B cell (primary cell): ENCODE results near the gene HIBADH. TPM values are rescaled to one million over a fixed set of nuclear protein-coding genes. Genes with fewer than 3 reads are reported as not detected.

Source experiments
- ATAC-seq: fragments of 200-7000 bp; cut with Tn5 transposase; one replicate; pipeline ENCODE4 v1.10.0; 2021; ENCODE audit warnings: low read depth, mild to moderate bottlenecking, moderate number of reproducible peaks, moderate library complexity
- CTCF ChIA-PET: fragments of 350-600 bp; sonication (Branson Sonifier 250); formaldehyde crosslinking; loops from one replicate; lab custom pipeline; 2021; ENCODE audit warnings: antibody characterized with exemption, inconsistent platforms; lab: Charles Lee
- POLR2A ChIA-PET: fragments of 350-600 bp; sonication (Branson Sonifier 250); formaldehyde crosslinking; loops from one replicate; lab custom pipeline; 2021; ENCODE audit warnings: antibody characterized with exemption; lab: Charles Lee
- DNase-seq: peaks from one replicate; pipeline ENCODE4 v3.0.0; 2013
- H2AFZ ChIP-seq: 2 replicates; pipeline ENCODE4 v1.6.1; 2012; ENCODE audit warnings: mild to moderate bottlenecking, low read depth, low read length; ENCODE audit not compliant: insufficient read depth, poor library complexity, severe bottlenecking
- H3K27ac ChIP-seq, 2 donors: 1 replicate in 1 of 2; 2 replicates in 1 of 2; pipeline ENCODE4 v1.5.1; 2012 to 2013; ENCODE audit warnings: low read length in 2 of 2, mild to moderate bottlenecking in 2 of 2, moderate library complexity in 1 of 2
- H3K27me3 ChIP-seq, 4 experiments: fragments of 200-600 bp in 1 of 4; sonication (generic) in 1 of 4; replicated peaks in 1 of 4; 1 replicate in 2 of 4; 2 replicates in 2 of 4; pipeline versions ENCODE4 v1.6.1 to v1.7.0; 2013 to 2016; ENCODE audit warnings: low read length in 3 of 4, mild to moderate bottlenecking in 2 of 4, mixed read lengths in 1 of 4, moderate library complexity in 1 of 4; ENCODE audit not compliant: insufficient read depth in 4 of 4, control insufficient read depth in 3 of 4; ENCODE audit errors: control extremely low read depth in 1 of 4
- H3K36me3 ChIP-seq, 2 experiments: replicated peaks in 1 of 2; 1 replicate in 1 of 2; 2 replicates in 1 of 2; pipeline versions ENCODE4 v1.6.1 to v1.7.1; 2013; ENCODE audit warnings: low read length in 1 of 2; ENCODE audit not compliant: insufficient read depth in 2 of 2, control insufficient read depth in 1 of 2; ENCODE audit errors: control extremely low read depth in 1 of 2, extremely low read depth in 1 of 2
- H3K4me1 ChIP-seq, 2 donors: fragments of 200-600 bp in 1 of 2; sonication (generic) in 1 of 2; 1 replicate in 1 of 2; 2 replicates in 1 of 2; pipeline versions ENCODE4 v1.5.1 to v1.6.1; 2013 to 2017; ENCODE audit warnings: low read length in 2 of 2; ENCODE audit not compliant: control insufficient read depth in 2 of 2, insufficient read depth in 2 of 2
- H3K4me2 ChIP-seq: replicated peaks from 2 replicates; pipeline ENCODE3; 2012; ENCODE audit warnings: mild to moderate bottlenecking, low read depth, low read length; ENCODE audit not compliant: poor library complexity, severe bottlenecking
- H3K4me3 ChIP-seq, 5 experiments: fragments of 200-600 bp in 1 of 5; sonication (generic) in 1 of 5; 1 replicate in 3 of 5; 2 replicates in 2 of 5; pipeline versions ENCODE4 v1.5.1 to v1.7.0; 2011 to 2016; ENCODE audit warnings: low read length in 4 of 5, mild to moderate bottlenecking in 4 of 5, low read depth in 2 of 5, control low read depth in 1 of 5, moderate library complexity in 1 of 5; ENCODE audit not compliant: insufficient read depth in 1 of 5; ENCODE audit errors: control extremely low read depth in 1 of 5, extremely low read depth in 1 of 5
- H3K79me2 ChIP-seq: fragments of 200-600 bp; sonication (generic); one replicate; pipeline ENCODE4 v1.6.0; 2016; ENCODE audit warnings: low read length; ENCODE audit not compliant: control insufficient read depth, insufficient read depth
- H3K9ac ChIP-seq: fragments of 200-600 bp; sonication (generic); 2 replicates; pipeline ENCODE4 v1.6.1; 2017; ENCODE audit warnings: mild to moderate bottlenecking, low read length, moderate library complexity
- H3K9me3 ChIP-seq, 3 donors: one replicate each; pipeline versions ENCODE4 v1.6.1 to v1.7.1; 2013; ENCODE audit warnings: low read length in 2 of 3; ENCODE audit not compliant: control insufficient read depth in 2 of 3, insufficient read depth in 1 of 3; ENCODE audit errors: control extremely low read depth in 1 of 3
- H4K20me1 ChIP-seq: 2 replicates; pipeline ENCODE4 v1.6.0; 2012; ENCODE audit warnings: mild to moderate bottlenecking, low read length; ENCODE audit not compliant: insufficient read depth, control insufficient read depth, poor library complexity, severe bottlenecking
- H3K27ac Mint-ChIP-seq: one replicate; pipeline ENCODE4 v1.8.0; 2021; ENCODE audit warnings: mixed read lengths
- H3K27me3 Mint-ChIP-seq: one replicate; pipeline ENCODE4 v1.8.0; 2021; ENCODE audit warnings: mixed read lengths
- H3K4me1 Mint-ChIP-seq: one replicate; pipeline ENCODE4 v1.8.0; 2021; ENCODE audit warnings: mixed read lengths
- H3K4me3 Mint-ChIP-seq: one replicate; pipeline ENCODE4 v1.8.0; 2021; ENCODE audit warnings: mixed read lengths
- H3K9me3 Mint-ChIP-seq: one replicate; pipeline ENCODE4 v1.8.0; 2022; ENCODE audit warnings: mixed read lengths; ENCODE audit not compliant: insufficient read depth
- EZH2 ChIP-seq: IDR thresholded peaks from 2 replicates; pipeline ENCODE4 v1.6.1; 2012; ENCODE audit warnings: borderline replicate concordance, low read depth, mild to moderate bottlenecking, moderate library complexity, low read length; ENCODE audit not compliant: insufficient read depth, poor library complexity, severe bottlenecking
- WGBS: methylation state at CpG from one replicate; pipeline ENCODE4 v1.1.5; 2013; ENCODE audit warnings: missing lambda C conversion rate; ENCODE audit not compliant: insufficient coverage; 5-methylcytosine and 5-hydroxymethylcytosine counted together
- intact Hi-C: fragments of 100-400 bp; cut with micrococcal nuclease; formaldehyde crosslinking; loops from one replicate; pipeline ENCODE4 v1.10.0; 2022
- polyA plus RNA-seq: library from polyadenylated mRNA; depleted of rRNA; stranded (reverse); fragments of >200 nt; gene quantifications from 2 replicates; pipeline ENCODE4 v1.2.3, GENCODE V29; 2012
- total RNA-seq, 2 donors: library from RNA; stranded (reverse); fragments of 120-200 nt in 1 of 2; gene quantifications; 1 replicate in 1 of 2; 2 replicates in 1 of 2; pipeline versions ENCODE4 v1.2.3 to v1.2.4, GENCODE V29; 2013 to 2022
- TF ChIP-seq, protein P1 (sequence below): fragments of 200-600 bp; IDR thresholded peaks from one replicate; pipeline ENCODE4 v1.8.0; 2022; ENCODE audit warnings: antibody characterized with exemption, mild to moderate bottlenecking

The HIBADH gene
- total and polyA plus RNA-seq, 2 donors (not counting 1 experiment from before 2014, with no cell fraction given): 6.9 to 14.1 TPM

DNA sequence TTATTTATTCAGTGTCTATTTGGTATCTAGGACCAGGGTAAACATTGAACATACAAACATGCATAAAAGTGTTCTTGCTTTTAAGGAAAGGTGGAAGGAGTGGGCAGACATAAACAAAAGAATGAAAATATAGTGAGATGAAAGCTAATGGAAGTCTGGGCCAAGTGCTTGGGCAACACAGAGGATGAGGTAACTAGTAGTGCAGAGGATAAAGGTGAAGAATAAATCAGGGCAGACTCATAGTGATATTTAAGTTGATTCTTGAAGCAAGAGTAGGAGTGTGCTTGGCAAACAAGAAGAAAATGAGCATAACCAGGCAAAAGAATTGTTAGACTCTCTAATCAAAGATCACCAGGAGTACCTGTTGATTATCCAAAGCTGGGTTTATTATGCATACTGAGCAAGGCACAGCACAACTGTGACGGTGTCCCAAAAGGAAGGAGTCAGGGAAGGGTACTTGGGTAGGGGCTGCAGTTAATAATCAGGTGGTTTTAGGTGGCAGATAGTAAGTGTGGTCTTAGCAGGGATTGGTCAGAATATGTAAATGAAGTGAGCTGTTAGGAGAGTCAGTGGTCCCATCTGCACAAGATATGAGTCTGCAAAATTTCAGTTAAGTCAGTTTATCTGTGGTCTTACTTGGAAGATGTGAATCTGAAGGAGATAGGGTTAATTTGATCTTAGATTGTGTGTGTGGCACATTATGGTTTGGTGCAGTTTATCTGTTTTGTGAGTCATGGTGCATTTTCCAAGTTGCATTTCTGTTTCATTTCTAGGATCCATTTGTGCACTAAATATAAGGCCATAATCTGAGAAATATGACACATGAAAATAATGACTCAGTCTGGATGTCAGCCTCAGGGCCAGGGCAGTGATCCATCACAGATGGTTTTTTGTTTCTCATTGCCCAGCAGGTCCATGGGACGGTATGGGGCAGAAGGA lies 46.7 kb upstream of the HIBADH start:
- CTCF ChIA-PET: no interaction called here
- no peak overlapping the region for H3K9ac ChIP-seq
- no peak for ATAC-seq
- no peak overlapping the region for H3K4me3 Mint-ChIP-seq
- POLR2A ChIA-PET: no interaction called here
- H3K4me1 Mint-ChIP-seq: peaks cover 2% of the 10 kb centered on the region
- no peak overlapping the region for H3K27ac ChIP-seq
- no peak for DNase-seq
- H3K79me2 ChIP-seq: no peaks in the 10 kb centered on the region
- H3K27me3 ChIP-seq: no peaks in the 10 kb centered on the region
- H3K9me3 ChIP-seq: peaks cover 0 to 9% (median 5%) of the 10 kb centered on the region in 3 donors
- no peaks in the 10 kb centered on the region for H3K4me1 ChIP-seq
- H2AFZ ChIP-seq: no peak overlapping the region
- no peaks in the 10 kb centered on the region for H4K20me1 ChIP-seq
- H3K27ac Mint-ChIP-seq: no peak overlapping the region
- peaks cover 10% of the 10 kb centered on the region for H3K27me3 Mint-ChIP-seq
- H3K9me3 Mint-ChIP-seq: no peaks in the 10 kb centered on the region
- WGBS: 88% methylated on average over 2 of the region's 2 CpGs
- TF ChIP-seq EZH2: no peak
- TF ChIP-seq, protein P1, sequence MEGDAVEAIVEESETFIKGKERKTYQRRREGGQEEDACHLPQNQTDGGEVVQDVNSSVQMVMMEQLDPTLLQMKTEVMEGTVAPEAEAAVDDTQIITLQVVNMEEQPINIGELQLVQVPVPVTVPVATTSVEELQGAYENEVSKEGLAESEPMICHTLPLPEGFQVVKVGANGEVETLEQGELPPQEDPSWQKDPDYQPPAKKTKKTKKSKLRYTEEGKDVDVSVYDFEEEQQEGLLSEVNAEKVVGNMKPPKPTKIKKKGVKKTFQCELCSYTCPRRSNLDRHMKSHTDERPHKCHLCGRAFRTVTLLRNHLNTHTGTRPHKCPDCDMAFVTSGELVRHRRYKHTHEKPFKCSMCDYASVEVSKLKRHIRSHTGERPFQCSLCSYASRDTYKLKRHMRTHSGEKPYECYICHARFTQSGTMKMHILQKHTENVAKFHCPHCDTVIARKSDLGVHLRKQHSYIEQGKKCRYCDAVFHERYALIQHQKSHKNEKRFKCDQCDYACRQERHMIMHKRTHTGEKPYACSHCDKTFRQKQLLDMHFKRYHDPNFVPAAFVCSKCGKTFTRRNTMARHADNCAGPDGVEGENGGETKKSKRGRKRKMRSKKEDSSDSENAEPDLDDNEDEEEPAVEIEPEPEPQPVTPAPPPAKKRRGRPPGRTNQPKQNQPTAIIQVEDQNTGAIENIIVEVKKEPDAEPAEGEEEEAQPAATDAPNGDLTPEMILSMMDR: no peak
- H3K4me3 ChIP-seq: no peak overlapping the region
- intact Hi-C loops: no loop called here
- H3K36me3 ChIP-seq: no peaks in the 10 kb centered on the region
- H3K4me2 ChIP-seq: no peak overlapping the region

DNA sequence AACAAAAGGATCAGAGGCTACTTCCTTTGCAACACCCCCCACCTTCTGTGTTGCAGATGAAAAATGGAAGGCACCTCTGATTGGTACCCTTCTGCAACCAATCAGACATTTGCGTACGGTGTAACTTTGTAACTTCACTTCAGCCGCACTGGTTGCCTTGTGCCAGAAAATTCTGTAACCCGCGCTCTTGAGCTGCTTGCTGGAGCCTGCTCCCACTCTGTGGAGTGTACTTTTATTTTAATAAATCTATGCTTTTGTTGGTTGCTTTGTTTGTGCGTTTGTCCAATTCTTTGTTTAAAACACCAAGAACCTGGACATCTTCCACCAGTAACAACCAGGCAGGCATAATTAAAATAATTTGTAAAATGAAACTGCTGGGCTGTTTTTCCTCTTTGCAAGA lies 45.8 kb upstream of the HIBADH start:
- intact Hi-C loops: no loop called here
- Histone ChIP-seq H3K27ac (no peak overlapping the region), H4K20me1 (no peaks in the 10 kb centered on the region), H2AFZ (no peak overlapping the region), H3K4me3 (no peak overlapping the region), H3K4me2 (no peak overlapping the region), H3K9ac (no peak overlapping the region), H3K36me3 (no peaks in the 10 kb centered on the region), H3K79me2 (no peaks in the 10 kb centered on the region), H3K4me1 (no peaks in the 10 kb centered on the region), H3K9me3 (peaks cover 0 to 8% (median 5%) of the 10 kb centered on the region in 3 donors), H3K27me3 (no peaks in the 10 kb centered on the region)
- Mint-ChIP-seq H3K4me3 (no peak overlapping the region), H3K9me3 (no peaks in the 10 kb centered on the region), H3K4me1 (peaks cover 2% of the 10 kb centered on the region), H3K27ac (no peak overlapping the region), H3K27me3 (peaks cover 13% of the 10 kb centered on the region)
- DNase-seq: no peak
- no peak for TF ChIP-seq EZH2
- TF ChIP-seq, protein P1: no peak
- POLR2A ChIA-PET: no interaction called here
- CTCF ChIA-PET: no interaction called here
- WGBS: no CpG with 5 or more reads among the region's 6 CpGs
- ATAC-seq: no peak
